ENCODE data around the gene TIMELESS. TPM values are rescaled to one million over a fixed set of nuclear protein-coding genes. Genes with fewer than 3 reads are reported as not detected.

TIMELESS gene
- total and polyA plus RNA-seq, 2 experiments from 2014 or later, result 4.5 to 6.8 TPM

GRCh38 chr12:56387152-56387736, 62.0 kb downstream of the TIMELESS start:
- H4K20me1 ChIP-seq (ENCODE audit: insufficient read depth), result no peaks in the 10 kb centered on the region
- H3F3A ChIP-seq (ENCODE audit: insufficient read depth), result no peaks in the 10 kb centered on the region
- no peak overlapping the region; the same call in 1 of the 2 replicates for H3K9ac ChIP-seq
- WGBS, 2 experiments (ENCODE audit: low coverage in 1 of 2, low lambda C conversion rate in 2 of 2, missing lambda C conversion rate in 2 of 2), result 5 to 12% methylated on average over 7 of the region's 7 CpGs
- in situ Hi-C loops (cut with MboI), result no loop called here
- H3K79me2 ChIP-seq (ENCODE audit: insufficient read depth), result no peaks in the 10 kb centered on the region
- TF ChIP-seq EZH2 (IDR thresholded peaks at IDR 0.05; ENCODE audit: insufficient read depth, poor library complexity, severe bottlenecking) (no peak), EZH2phosphoT487 (IDR thresholded peaks at IDR 0.05; ENCODE audit: insufficient read depth, low read depth) (no peak)
- H2AFZ ChIP-seq, result peak overlapping the region; percentile 88
- H3K9me2 ChIP-seq (ENCODE audit: insufficient read depth), result no peaks in the 10 kb centered on the region
- peak; percentile 38 for DNase-seq
- H3K27me3 ChIP-seq (replicated peaks; ENCODE audit: insufficient read depth), result no peaks in the 10 kb centered on the region
- H3K36me3 ChIP-seq (ENCODE audit: low read depth), result no peaks in the 10 kb centered on the region
- H3K27ac ChIP-seq, result peak overlapping the region; percentile 3; the same call in 1 of the 2 replicates
- H3K4me1 ChIP-seq (ENCODE audit: insufficient read depth), result peaks cover 12% of the 10 kb centered on the region; the same call in 1 of the 2 replicates
- H3K4me3 ChIP-seq, result peak overlapping the region; percentile 37; the same call in 1 of the 2 replicates
- H3K4me2 ChIP-seq (ENCODE audit: unreplicated experiment), result peak overlapping the region; percentile 48
- no peaks in the 10 kb centered on the region for H3K9me3 ChIP-seq (ENCODE audit: low read depth)

- Histone ChIP-seq H3K4me2 (ENCODE audit: unreplicated experiment) (no peak overlapping the region), H4K20me1 (ENCODE audit: insufficient read depth) (no peaks in the 10 kb centered on the region), H3K4me1 (ENCODE audit: insufficient read depth) (peaks cover 12% of the 10 kb centered on the region; the same call in 1 of the 2 replicates), H3K27ac (no peak overlapping the region), H3K4me3 (no peak overlapping the region), H3K9me3 (ENCODE audit: low read depth) (no peaks in the 10 kb centered on the region), H3K9ac (no peak overlapping the region), H3K79me2 (ENCODE audit: insufficient read depth) (no peaks in the 10 kb centered on the region), H3K36me3 (ENCODE audit: low read depth) (no peaks in the 10 kb centered on the region), H2AFZ (no peak overlapping the region), H3K27me3 (replicated peaks; ENCODE audit: insufficient read depth) (no peaks in the 10 kb centered on the region), H3F3A (ENCODE audit: insufficient read depth) (no peaks in the 10 kb centered on the region), H3K9me2 (ENCODE audit: insufficient read depth) (no peaks in the 10 kb centered on the region)
- in situ Hi-C loops (cut with MboI), result no loop called here
- peak; percentile 14 for DNase-seq
- 78 to 100% methylated on average over 1 of the region's 1 CpG for WGBS, 2 experiments (ENCODE audit: low coverage in 1 of 2, low lambda C conversion rate in 2 of 2, missing lambda C conversion rate in 2 of 2)
- no peak for TF ChIP-seq EZH2 (IDR thresholded peaks at IDR 0.05; ENCODE audit: insufficient read depth, poor library complexity, severe bottlenecking)
Measured at GRCh38 chr12:56385873-56386272, 63.4 kb downstream of the TIMELESS start.

GRCh38 chr12:56382611-56383010, 66.6 kb downstream of the TIMELESS start:
- WGBS, 2 experiments (ENCODE audit: low coverage in 1 of 2, low lambda C conversion rate in 2 of 2, missing lambda C conversion rate in 2 of 2), result 79 to 86% methylated on average over 16 of the region's 16 CpGs
- no peak for DNase-seq
- no peaks in the 10 kb centered on the region for H3K9me3 ChIP-seq (ENCODE audit: low read depth)
- H4K20me1 ChIP-seq (ENCODE audit: insufficient read depth), result no peaks in the 10 kb centered on the region
- TF ChIP-seq EZH2 (IDR thresholded peaks at IDR 0.05; ENCODE audit: insufficient read depth, poor library complexity, severe bottlenecking), result no peak
- TF ChIP-seq EZH2phosphoT487 (IDR thresholded peaks at IDR 0.05; ENCODE audit: insufficient read depth, low read depth), result no peak
- no peak overlapping the region for H2AFZ ChIP-seq
- H3K4me2 ChIP-seq (ENCODE audit: unreplicated experiment), result no peak overlapping the region
- no peaks in the 10 kb centered on the region for H3K36me3 ChIP-seq (ENCODE audit: low read depth)
- H3K9ac ChIP-seq, result no peak overlapping the region
- in situ Hi-C loops (cut with MboI), result no loop called here
- no peak overlapping the region for H3K4me3 ChIP-seq
- H3K4me1 ChIP-seq (ENCODE audit: insufficient read depth), result peaks cover 11% of the 10 kb centered on the region; the same call in 1 of the 2 replicates
- H3K79me2 ChIP-seq (ENCODE audit: insufficient read depth), result no peaks in the 10 kb centered on the region
- no peaks in the 10 kb centered on the region for H3F3A ChIP-seq (ENCODE audit: insufficient read depth)
- H3K9me2 ChIP-seq (ENCODE audit: insufficient read depth), result no peaks in the 10 kb centered on the region
- no peaks in the 10 kb centered on the region for H3K27me3 ChIP-seq (replicated peaks; ENCODE audit: insufficient read depth)
- H3K27ac ChIP-seq, result no peak overlapping the region

GRCh38 chr12:56377989-56378316, 71.3 kb downstream of the TIMELESS start:
- Histone ChIP-seq H3K36me3 (ENCODE audit: low read depth) (no peaks in the 10 kb centered on the region), H4K20me1 (ENCODE audit: insufficient read depth) (no peaks in the 10 kb centered on the region), H3K4me3 (no peak overlapping the region), H2AFZ (peak overlapping the region; percentile 42; the same call in 1 of the 2 replicates), H3F3A (ENCODE audit: insufficient read depth) (no peaks in the 10 kb centered on the region), H3K4me1 (ENCODE audit: insufficient read depth) (no peaks in the 10 kb centered on the region), H3K9me3 (ENCODE audit: low read depth) (no peaks in the 10 kb centered on the region), H3K27ac (no peak overlapping the region), H3K9ac (no peak overlapping the region), H3K79me2 (ENCODE audit: insufficient read depth) (no peaks in the 10 kb centered on the region), H3K4me2 (ENCODE audit: unreplicated experiment) (no peak overlapping the region), H3K27me3 (replicated peaks; ENCODE audit: insufficient read depth) (no peaks in the 10 kb centered on the region), H3K9me2 (ENCODE audit: insufficient read depth) (no peaks in the 10 kb centered on the region)
- in situ Hi-C loops (cut with MboI), result no loop called here
- 93 to 100% methylated on average over 1 of the region's 1 CpG for WGBS, 2 experiments (ENCODE audit: low coverage in 1 of 2, low lambda C conversion rate in 2 of 2, missing lambda C conversion rate in 2 of 2)
- no peak for DNase-seq
- no peak for TF ChIP-seq EZH2 (IDR thresholded peaks at IDR 0.05; ENCODE audit: insufficient read depth, poor library complexity, severe bottlenecking)
- no peak for TF ChIP-seq EZH2phosphoT487 (IDR thresholded peaks at IDR 0.05; ENCODE audit: insufficient read depth, low read depth)
